Epithelial cell of proximal tubule (primary cell): ENCODE data around the gene RASGRF1. TPM values are rescaled to one million over a fixed set of nuclear protein-coding genes. Genes with fewer than 3 reads are reported as not detected.

Experiments used
- DNase-seq: peaks from one replicate; pipeline ENCODE4 v3.0.0-alpha.2; 2011; ENCODE audit warnings: low read depth
- H3K4me3 ChIP-seq: 2 replicates; pipeline ENCODE4 v1.5.1; 2011; ENCODE audit warnings: low read depth, mild to moderate bottlenecking, low read length
- total RNA-seq: library from RNA; depleted of rRNA; stranded (reverse); fragments of >200 nt; gene quantifications from 2 replicates; pipeline ENCODE4 v1.2.3, GENCODE V29; 2015
- TF ChIP-seq, protein P1 (sequence below): conservative IDR thresholded peaks from 2 replicates; pipeline ENCODE4 v1.5.1; 2012; ENCODE audit warnings: low read depth, mild to moderate bottlenecking, low read length

The RASGRF1 gene
- total RNA-seq, 1 donor from 2014 or later: 5.9 TPM

DNA sequence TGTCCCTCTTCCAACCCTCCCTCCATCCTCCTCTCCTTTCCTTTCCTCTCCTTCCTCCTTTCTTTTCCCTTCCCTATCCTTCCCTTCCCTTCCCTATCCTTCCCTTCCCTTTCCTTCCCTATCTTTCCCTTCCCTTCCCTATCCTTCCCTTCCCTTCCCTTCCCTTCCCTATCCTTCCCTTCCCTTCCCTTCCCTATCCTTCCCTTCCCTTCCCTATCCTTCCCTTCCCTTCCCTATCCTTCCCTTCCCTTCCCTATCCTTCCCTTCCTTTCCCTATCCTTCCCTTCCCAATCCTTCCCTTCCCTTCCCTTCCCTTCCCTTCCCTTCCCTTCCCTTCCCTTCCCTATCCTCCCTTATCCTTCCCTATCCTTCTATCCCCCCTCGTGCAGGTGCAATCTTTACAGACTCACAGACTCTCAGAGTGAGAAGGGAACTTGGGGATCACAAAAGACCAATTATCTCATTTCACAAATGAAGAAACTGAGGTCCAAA lies 31.5 kb downstream of the RASGRF1 start:
- TF ChIP-seq, protein P1, sequence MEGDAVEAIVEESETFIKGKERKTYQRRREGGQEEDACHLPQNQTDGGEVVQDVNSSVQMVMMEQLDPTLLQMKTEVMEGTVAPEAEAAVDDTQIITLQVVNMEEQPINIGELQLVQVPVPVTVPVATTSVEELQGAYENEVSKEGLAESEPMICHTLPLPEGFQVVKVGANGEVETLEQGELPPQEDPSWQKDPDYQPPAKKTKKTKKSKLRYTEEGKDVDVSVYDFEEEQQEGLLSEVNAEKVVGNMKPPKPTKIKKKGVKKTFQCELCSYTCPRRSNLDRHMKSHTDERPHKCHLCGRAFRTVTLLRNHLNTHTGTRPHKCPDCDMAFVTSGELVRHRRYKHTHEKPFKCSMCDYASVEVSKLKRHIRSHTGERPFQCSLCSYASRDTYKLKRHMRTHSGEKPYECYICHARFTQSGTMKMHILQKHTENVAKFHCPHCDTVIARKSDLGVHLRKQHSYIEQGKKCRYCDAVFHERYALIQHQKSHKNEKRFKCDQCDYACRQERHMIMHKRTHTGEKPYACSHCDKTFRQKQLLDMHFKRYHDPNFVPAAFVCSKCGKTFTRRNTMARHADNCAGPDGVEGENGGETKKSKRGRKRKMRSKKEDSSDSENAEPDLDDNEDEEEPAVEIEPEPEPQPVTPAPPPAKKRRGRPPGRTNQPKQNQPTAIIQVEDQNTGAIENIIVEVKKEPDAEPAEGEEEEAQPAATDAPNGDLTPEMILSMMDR: no peak
- no peak overlapping the region for H3K4me3 ChIP-seq
- no peak for DNase-seq

DNA sequence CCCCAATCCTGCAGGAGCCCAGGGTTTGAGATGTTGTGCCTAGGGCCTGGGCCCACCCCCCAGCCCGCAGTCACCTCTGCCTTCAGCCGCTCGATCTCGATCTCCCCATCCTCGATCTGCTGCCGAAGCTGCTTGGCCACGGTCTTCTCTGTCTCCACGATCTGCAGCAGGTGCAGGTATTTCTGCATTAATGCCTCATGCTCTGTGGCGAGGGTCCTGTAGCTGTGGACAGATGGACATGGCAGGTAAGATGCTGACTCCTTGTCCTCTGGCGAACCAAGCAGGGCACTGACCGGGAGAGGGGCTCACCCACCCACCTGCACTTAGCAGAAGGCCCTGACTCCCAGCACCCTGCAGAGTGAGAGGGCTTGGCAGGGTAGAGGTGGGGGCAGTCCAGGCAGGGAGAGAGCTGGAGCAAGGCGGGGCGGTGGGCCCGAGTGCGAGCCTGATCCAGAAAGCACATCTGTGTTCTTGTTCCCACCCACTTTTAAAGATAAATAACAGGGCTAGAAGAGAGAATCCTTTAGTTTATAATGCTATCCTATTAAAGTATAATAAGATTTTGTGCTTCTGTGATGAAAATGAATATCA lies 32.2 kb downstream of the RASGRF1 start:
- TF ChIP-seq, protein P1: no peak
- no peak for DNase-seq
- H3K4me3 ChIP-seq: no peak overlapping the region

DNA sequence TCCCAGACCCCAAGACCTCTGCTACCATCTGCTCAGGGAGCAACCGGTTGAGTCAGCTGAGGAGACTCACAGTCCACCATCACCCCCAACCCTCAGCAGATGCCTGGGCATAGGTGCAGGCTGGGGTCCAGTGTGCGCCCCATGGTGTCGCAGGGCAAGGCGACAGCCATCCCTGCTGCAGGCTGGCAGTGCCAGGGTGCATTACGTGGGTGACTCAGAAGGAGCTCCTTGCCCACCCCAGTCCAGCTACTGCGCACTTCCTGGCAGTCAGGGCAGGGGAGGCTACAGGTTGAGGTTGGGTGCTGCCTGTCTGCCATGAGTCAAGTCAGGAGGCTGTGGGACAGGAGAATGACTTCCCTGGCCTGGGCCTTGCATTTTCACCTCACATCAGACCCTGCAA lies 33.5 kb downstream of the RASGRF1 start:
- H3K4me3 ChIP-seq: no peak overlapping the region
- TF ChIP-seq, protein P1: no peak
- DNase-seq: no peak

DNA sequence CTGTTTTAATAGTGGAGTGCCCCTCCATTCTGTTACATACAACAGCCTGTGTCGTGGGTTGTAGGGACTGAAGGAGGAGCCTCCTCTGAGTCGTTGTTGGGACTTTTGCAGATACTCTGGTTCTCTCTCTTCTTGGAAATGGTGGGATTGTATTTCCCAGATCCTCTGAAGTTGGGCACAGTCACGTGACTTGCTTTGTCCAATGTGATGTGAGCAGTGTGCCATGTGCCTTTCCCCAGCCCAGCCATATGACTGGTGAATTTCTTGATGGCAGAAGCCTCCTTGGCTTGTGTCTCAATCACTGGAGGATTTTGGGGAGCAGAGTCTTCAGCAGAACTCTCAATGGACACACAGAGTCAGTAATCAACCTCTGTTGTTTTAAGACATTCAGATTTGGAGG lies 36.2 kb downstream of the RASGRF1 start:
- DNase-seq: no peak
- TF ChIP-seq, protein P1: no peak
- no peak overlapping the region for H3K4me3 ChIP-seq

DNA sequence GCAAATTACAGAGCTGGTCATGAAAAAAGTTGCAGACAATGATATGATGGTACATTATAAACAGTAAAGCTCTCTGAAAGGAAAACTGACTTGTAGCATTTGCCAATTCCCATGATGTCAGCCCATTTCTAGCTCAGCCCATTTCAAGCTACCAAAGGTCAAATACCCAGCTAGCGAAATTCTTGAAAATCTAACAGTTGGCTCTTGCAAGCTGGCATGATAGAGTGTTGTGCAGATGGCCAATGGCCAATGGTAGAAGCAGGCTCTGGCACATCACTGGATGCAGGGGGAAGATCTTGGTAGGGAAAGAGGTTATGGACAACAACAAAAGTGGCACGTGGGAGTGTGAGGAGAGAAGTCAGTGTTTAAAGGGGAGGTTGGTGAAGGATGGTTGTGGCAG lies 36.7 kb downstream of the RASGRF1 start:
- TF ChIP-seq, protein P1: no peak
- no peak overlapping the region for H3K4me3 ChIP-seq
- no peak for DNase-seq

DNA sequence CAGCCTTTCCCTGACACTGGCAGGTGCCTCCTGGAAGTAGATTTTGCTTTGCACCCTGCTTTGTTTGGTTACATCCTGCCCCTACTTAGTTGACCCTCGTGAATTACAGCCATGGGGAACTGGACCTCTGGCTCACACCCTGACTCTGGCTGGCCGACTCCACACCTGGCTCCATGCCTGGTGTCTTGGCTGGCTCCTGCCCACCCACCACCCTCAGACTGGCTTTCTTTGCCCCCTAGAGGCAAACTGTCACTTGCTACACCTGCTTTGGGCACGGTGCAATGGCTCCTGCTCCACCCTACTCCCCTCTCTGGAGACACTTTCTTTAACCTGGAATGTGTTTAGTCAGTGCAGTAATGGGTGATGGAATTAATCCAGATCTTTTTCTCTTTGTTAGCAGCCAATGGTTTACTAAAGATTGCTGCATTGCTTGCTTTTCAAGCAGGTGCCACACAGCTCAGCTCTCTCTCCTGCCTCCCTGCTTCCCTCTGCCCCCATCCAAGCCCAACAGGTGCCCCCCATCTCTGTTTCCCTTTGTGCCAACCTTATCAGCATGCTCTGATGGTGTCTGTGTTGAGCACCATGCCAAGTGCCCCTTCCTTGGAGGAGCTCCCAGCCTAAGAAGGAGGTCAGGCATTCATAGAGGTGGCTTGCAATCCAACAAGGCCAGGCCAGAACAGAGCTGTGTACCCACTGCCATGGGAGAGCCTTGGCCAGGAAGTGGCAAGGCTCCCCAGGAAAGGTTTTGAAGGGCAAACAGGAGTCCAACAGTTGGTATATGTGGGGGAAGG lies 38.4 kb downstream of the RASGRF1 start:
- TF ChIP-seq, protein P1: no peak
- H3K4me3 ChIP-seq: no peak overlapping the region
- DNase-seq: no peak
